NCI-H2227 (cell line): ENCODE results near the gene FAM240B.

ENCODE experiments used
- DNase-seq: peaks from one replicate; lab custom pipeline; 2025; ENCODE audit not compliant: unreplicated experiment; lab: John Stamatoyannopoulos, UW

Gene FAM240B

GRCh38 chr9:38720083-38720745 lies at the start of gene FAM240B:
Gene FAM240B (minus strand): TSS chr9:38720133. CDS start chr9:38703999, 16,134 bp downstream.
- DNase-seq = no peak

DNA sequence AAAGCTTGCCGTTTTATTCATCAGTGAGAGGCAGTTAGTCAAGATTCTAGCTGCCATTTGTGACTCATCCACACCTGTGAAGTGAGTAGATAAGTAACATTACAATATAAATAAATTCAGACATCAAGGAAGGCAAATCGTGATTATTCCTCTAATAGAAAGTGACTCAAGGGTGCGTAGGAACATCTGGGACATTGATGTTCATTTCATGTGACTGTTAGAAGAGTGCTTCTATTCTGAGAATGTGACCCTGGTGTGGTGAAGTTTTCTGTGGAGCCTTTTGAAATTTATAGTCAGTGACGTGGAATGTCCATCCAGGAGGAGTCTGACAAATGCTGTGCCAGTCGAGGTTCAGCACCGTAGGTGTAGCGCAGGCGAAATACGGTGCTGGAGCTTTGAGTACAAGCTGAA lies 48.4 kb upstream of the FAM240B start:
- DNase-seq = no peak

DNA sequence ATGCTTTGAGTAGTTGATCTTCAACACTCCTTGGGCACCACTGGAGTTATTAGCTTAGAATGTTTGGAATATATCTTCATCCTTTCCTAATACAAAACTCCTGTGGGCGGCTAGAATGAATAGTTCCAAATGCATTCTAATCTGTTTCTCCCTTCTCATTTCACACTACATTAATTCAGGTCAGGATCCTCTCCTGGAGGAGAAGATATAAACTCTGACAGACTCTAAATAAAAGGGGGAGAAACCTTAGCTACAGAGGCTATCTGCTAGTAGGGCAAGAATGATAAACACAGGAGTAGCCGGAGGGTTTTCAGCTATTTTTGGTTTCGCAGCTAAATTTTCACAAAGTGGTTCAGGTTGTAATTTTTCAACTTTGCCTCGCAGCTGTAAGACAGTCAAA lies 45.2 kb upstream of the FAM240B start:
- no peak for DNase-seq

DNA sequence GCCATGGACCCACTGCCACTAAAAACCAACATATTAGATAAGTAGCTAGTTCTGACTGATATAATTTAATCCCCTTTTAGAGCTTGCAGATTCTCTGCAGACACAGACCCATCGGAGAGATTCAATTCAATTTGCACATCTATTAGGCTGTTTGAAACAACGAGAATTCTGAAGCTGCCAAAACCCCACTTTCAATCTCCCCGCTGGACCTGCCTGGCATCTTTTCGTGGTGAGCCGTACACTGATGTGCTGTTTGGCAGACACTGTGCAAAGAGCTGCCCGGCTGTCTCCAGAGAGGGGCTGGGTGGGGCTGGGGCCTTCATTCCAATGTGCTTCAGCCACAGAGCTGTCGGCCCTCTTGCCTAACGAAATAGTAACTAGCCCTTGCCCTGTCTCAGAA lies 42.1 kb upstream of the FAM240B start:
- no peak for DNase-seq

DNA sequence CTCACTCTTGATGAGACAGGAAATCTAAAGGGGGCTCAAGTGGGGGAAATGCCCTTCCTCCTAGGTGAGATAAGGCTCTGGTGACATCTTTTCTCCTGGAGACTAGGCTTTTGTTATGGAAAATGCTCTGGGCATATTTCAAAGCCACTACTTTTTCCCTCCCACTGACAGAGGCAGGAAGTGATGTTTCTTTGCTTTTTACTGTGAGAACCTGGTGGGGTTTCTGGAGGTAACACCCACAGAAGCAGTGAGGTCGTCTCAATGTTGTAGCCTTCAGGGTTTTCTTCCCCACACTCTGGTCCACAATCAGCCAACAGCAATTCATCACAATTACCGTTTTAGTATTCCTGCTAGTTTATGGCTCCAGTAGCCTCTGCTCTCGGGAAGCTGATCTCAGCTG lies 41.4 kb upstream of the FAM240B start:
- no peak for DNase-seq

DNA sequence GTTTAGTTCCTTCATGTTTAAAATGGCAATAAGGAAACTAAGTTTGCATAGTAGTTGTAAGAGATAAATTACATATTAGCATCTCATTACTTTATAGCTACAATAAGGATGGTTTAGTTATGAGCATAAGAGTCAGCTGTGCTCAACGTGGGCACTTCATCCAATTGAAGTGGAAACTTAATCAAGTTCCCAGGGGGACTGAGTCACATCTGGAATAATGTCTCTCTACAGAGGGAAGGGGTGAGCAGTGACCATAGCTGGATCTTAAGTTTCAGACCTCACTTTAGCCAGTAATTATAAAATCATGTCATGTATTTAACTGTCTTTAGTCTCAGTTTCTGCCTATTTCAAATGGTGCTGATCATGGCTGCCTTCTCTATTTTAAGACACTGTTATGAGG lies 36.8 kb upstream of the FAM240B start:
- DNase-seq = no peak

DNA sequence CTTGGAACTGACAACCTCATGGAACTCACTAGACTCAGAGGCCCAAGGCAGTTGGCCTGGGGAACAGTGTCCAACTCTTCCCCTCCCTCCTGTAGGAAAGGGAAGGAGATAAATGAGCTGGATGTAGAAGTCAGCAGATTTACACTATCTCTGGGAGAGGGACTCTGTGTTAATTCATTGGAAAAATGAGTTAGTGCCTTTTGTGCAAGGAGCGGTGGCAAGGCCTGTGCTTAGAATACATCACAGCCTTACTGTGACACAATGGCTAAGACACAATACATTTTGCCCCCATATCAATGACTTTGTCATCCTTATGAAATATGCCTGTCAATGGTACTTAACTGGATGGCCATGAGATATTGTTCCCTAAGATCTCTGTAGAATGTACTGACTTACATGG lies 28.0 kb upstream of the FAM240B start:
- no peak for DNase-seq

- no peak for DNase-seq
These were observed 27.1 kb upstream of the FAM240B start for GRCh38 chr9:38747067-38747466.

DNA sequence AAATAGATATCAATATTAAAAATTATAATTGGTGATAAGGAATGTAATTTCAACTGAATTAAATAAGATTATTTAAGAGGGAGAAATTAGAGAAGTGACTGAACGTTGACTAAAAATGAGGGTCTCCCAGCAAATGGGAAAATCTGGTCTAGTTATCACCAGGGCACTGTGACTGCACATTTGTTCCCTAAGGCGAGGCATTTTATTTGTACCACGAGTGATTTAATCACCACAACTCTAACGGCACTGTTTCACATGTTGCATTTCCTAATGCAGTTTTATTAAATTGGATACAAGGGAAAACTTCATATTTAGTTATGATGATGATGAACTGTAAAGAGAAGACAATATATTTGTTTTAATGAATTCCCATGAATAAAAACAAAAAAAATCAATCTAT lies 26.4 kb upstream of the FAM240B start:
- DNase-seq = no peak

DNA sequence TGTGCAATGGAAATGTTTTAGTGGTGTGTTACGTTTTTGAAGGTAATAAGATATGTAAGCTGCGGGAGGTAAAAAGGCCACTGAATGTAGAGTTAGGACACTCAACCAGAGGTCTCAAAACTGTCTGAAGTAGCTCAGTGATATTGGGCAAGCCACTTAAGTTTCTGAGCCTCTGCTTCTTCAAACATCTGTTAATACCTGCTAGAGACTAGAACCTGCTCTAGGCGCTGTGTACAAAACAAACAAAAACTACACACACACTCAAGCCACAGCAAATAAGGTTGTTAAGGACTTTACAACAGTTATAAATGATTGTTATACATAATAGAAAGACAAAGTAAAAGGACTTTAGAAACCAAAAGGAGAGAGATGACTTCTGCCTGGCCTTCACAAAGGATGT lies 24.6 kb upstream of the FAM240B start:
- no peak for DNase-seq

DNA sequence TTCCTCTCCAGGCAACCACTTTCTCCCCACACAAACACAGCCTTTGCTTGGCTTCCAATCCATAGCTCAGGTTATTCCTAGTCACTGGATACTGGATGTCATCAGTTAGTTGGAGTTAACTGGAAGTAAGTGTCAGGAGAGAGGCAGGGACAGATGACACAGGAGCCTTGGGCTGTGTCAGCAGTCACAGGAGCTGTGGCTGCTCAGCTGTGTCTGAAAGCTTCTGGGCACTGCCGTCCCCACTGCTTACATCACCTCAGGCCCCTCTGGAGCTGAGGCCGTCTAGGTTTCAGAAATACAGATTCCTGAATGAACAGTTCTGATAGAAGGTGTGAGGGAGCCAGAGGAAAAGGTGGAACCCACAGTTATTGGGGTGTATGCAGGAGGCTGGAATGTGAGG lies 17.3 kb upstream of the FAM240B start:
- no peak for DNase-seq

DNA sequence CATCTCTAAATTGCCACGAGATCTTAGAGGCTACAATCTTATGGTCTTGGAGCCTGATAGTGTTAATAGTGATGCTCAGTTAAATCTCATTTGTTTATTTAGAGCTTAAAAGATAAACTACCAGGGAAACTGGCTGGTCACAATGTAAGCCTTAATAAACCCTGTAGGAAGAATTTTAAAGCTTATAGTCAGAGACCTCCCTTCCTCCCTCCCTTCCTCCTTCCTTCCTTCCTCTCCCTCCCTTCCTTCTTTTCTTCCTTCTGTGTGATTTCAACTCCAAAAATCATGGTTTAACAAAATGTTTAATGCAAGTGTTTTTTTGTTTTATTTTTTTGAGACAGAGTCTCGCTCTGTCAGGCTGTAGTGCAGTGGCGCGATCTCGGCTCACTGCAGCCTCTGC lies 14.9 kb upstream of the FAM240B start:
- no peak for DNase-seq

GRCh38 chr9:38733503-38733902 lies 13.6 kb upstream of the FAM240B start:
- no peak for DNase-seq

- DNase-seq = no peak
These were observed 13.0 kb upstream of the FAM240B start for GRCh38 chr9:38732885-38733284.

DNA sequence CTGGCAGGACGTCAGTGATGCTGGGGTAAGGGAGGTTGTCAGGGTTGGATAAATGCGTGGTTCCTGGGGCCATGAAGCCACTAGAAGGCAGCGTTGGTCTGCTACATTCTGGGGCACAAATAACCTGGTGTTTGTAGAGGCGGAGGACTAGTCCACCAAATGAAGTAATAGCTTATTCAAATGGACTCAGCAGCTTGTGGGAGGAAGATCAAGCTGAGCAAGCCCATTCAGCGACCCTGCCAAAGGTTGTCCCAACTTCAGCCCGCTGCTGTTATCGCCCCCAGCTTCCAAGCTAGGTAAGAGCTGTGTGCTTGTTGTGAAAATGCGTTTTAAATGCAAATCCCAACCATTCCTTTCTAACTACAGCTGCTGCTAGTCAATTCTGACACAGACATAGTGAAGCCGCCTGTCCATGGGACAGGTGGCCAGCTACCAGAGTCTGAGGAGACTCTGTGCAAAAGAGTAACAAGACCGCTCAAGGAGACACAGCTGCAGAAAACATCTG lies 7.6 kb upstream of the FAM240B start:
- no peak for DNase-seq

GRCh38 chr9:38724754-38725153 lies 4.8 kb upstream of the FAM240B start:
- no peak for DNase-seq

DNA sequence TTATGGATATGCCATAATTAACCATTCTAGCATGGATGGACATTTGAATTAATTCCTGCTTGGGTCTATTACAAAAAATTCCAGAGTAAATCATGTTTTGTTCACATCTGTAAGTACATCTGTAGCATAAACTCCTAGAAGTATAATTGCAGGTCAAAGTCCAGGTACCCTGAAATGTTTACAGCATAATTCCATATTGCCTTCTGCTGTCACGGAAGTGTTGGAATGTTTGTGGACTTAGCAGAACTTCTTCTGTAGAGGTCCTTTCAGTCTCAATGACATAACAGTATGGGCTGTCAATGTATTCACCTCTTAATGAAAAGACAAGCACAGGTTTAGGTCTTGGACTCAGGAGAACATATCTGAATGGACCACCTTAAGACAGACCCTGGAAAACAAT lies 1.8 kb downstream of the FAM240B start:
- no peak for DNase-seq

- DNase-seq = no peak
These were observed 4.2 kb downstream of the FAM240B start for GRCh38 chr9:38715684-38716083.

DNA sequence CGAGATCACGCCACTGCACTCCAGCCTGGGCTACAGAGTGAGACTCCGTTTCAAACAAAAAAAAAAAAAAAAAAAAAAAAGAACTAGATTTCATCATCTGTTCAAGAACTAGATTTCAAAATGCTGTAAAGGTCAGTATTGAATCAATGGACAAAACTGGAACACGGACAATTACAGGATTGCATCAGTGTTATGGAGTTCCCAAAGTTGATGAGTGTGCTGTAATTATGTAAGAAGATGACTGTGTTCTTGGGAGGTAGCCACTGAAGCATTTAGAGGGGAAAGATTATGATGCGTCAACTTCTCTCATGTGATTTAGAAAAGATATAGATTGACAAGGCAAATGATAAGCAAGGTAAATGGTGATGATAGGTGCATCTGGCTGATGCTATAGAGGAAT lies 6.5 kb downstream of the FAM240B start:
- no peak for DNase-seq

DNA sequence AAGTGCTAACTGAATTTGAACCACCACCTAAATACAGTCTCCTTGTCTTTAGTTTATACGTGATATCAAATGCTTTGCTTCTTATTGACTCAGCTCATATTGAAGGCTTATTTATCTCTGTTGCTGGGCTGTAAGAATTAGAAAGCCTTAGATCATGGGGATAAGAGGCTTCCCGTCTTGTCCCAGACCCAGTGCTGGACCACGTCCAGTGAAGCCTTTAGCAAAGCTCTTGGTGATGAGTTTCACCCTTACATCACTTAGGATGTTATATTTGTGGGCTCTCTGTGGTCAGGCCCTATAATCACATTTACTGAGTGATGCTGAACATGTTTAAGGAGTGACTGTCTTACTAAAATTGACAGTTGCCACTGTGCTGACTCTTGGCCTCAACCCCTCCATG lies 11.2 kb downstream of the FAM240B start:
- DNase-seq = no peak

- peak; percentile 23 for DNase-seq
These were observed 11.9 kb downstream of the FAM240B start for GRCh38 chr9:38707885-38708637.

DNA sequence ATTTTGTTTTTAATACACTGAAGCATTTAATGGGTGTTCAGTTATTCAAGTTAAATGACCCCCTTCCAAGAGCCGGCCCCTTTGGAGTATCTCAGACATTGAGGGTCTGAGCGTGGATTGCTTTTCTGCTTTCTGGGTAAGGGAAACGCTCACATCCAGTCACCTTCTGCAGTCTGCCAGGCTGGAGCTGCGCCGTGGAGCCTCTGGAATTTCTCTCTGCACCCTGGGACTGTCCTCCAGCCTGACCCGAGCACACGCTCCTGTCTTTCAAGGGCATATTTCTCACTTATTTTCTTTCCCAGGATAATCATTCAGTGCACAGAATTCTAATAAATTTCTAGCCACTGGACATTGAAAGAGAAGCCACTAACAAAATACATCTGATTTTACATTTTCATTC lies 13.4 kb downstream of the FAM240B start:
- no peak for DNase-seq

- no peak for DNase-seq
These were observed 14.0 kb downstream of the FAM240B start for GRCh38 chr9:38705917-38706316.
